GM11168 (cell line): ENCODE results near the gene POU2F2.
"Not testable (repeated sequence)": the region's sequence is repeated elsewhere in the genome, so short reads cannot be mapped to it uniquely, and the experiment has no call there.

Experiments used
- in situ Hi-C: fragments of 300-500 bp; cut with MboI; formaldehyde crosslinking; loops from one replicate; pipeline ENCODE4 v1.12.0; 2022; ENCODE audit warnings: low sequenced_read_pairs; ENCODE audit not compliant: unreplicated experiment

Gene POU2F2

DNA sequence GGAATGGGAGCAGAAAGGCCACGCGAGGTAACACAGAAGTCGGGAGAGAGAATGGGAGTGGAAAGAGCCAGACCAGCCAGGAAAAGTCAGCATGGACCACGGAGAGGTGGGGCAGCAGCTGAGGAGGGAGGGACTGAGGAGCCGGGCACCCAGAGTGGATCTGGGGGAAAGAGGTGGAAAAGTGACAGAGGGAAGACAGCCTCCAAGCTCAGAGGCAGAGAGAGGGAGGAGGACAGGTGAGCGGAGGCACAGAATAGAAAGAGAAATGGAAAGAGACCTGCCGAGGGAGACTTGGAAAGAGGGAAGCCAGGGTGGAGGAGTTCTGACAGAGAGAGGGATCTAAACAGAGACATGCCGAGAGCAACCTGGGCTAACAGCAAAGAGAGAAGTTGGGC is 63.9 kb downstream of the POU2F2 start:
- in situ Hi-C loops, result no loop called here

DNA sequence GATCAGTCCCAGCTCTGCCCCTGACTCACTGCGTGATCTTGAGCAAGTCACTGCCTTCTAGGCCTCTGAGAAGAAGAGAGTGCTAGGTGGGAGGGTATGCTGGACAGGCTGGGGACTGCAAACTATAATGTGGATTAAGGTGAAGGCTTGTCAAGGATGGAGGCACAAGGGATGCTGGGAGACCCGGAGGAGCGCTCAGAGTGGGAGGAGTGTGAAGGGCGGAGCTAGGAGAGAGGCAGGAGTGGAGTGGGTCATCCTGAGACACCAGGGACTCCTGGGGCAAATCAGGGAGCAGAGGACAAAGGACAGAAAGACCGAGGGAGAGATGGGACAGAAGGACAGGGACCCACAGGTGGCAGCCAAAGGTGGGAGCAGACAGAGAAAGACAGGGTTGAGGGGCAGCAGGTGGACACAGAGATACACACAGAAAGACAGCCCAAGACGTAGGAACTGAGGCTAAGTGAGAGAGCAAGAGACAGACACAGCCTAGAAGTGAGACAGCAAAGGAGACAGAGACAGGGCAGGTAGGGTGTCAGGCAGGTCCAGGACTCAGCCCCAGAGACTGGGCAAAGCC is 64.8 kb downstream of the POU2F2 start:
- in situ Hi-C loops, result no loop called here

- in situ Hi-C loops, result no loop called here
Observed at GRCh38 chr19:42066075-42066754, 66.0 kb downstream of the POU2F2 start.

GRCh38 chr19:42065511-42065910 is 66.7 kb downstream of the POU2F2 start:
- in situ Hi-C loops, result no loop called here

GRCh38 chr19:42065051-42065450 is 67.2 kb downstream of the POU2F2 start:
- in situ Hi-C loops, result no loop called here

DNA sequence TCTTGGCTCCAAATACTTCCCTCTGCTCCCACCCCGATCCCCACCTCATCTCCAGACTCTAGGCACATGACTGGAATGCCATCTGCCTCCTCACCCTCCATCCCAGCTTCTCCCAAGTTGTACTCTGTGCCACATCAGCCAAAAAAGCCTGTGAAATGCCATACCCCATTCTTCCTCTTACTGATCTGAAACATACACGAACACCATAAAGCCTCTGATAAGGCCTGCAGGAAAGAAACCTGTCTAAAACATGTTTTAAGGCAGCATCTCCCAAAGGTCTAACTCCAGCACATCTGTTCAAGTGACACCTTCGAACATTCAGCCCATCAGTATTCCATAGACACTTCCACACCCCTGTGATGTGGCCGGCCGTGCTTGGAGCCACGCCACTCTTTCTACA is 67.8 kb downstream of the POU2F2 start:
- in situ Hi-C loops, result no loop called here

GRCh38 chr19:42062381-42062780 is 69.9 kb downstream of the POU2F2 start:
- in situ Hi-C loops, result no loop called here

DNA sequence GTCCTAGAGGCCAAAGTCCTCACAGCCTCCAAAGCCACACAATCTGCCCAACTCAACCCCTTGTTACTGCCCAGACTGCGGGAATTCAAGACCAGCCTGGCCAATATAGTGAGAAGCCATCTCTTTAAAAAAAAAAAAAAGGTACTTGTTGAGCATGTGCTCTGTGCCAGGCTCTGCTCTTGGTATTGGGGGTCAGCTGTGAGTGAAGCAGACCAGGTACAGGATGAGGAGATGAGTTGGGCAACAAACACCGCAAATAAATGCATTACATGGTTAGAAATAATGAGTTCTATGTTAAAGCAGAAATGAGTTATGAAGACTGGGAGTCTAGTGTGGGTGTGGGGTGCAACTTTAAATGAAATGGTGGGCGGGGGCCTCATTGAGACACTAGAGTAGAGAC is 72.1 kb downstream of the POU2F2 start:
- in situ Hi-C loops, result no loop called here

DNA sequence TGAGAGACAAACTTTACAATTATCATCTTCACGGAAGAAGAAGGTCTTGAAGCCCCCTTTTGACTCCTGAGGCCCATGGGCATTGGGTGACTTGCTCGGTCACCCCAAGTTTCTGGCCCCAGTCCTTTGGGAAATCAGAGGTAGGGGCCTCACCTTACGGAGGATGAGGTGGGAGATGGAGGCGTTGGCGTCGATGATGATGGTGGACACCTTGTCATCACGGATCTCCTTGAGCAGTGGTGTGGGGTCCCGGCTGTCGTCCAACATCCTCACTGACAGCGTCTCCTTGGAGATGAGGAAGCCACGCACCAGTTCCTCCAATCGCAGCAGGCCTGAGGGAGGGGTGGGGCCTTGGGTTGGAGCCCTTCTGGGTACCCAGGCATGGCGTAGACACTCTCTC is 73.0 kb downstream of the POU2F2 start:
- in situ Hi-C loops, result no loop called here

GRCh38 chr19:42057846-42058245 is 74.4 kb downstream of the POU2F2 start:
- in situ Hi-C loops, result no loop called here

- in situ Hi-C loops, result no loop called here
Observed at GRCh38 chr19:42054205-42054604, 78.0 kb downstream of the POU2F2 start.

GRCh38 chr19:42053037-42053935 is 79.0 kb downstream of the POU2F2 start:
- in situ Hi-C loops, result no loop called here

DNA sequence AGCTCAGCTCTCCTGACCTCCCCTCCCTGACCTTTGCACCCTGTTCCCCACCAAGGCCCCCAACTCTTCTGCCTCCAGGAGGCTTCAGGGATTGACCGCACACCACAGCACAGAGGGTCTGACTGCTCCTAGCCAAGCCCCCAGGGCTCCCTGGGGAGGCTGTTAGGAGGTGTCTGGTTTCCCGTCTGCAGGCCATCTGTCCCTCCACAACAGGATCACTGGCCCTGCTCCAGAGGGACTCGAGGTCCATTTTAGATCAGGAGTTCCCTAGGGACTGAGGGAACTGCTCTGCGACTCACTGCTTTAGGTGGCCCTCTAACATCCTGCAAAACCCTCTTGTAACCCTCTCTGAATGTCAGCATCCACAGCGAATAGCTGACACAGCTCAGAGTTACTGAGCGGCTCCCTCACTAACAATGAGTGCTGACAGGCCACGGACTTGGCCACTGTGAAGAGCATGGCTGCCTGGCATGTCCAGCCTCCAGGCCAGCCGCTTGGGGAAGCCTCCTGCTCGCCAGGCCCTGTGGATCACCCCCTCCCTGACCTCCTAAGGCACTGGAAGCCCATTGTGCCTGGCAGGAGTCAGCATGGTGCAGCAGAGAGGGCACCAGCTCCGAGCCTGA is 79.9 kb downstream of the POU2F2 start:
- in situ Hi-C loops, result no loop called here

GRCh38 chr19:42051166-42052115 is 80.8 kb downstream of the POU2F2 start:
- in situ Hi-C loops, result no loop called here

DNA sequence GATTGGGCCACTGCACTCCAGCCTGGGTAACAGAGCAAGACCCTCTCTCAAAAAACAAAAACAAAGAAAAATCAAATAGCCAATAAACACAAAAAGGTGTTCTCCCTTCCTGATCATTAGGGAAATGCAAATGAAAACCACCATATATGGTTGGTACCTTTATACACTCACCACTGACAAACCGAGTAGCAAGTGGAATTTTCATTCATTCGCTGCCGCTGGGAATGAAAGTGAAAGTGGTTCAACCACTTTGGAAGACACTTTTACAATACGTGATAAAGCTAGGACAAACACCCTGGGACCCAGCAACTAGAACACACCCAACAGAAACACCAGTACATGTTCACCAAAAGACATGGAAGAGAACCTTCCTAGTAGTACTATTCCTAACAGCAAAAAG is 83.3 kb downstream of the POU2F2 start:
- in situ Hi-C loops, result no loop called here

DNA sequence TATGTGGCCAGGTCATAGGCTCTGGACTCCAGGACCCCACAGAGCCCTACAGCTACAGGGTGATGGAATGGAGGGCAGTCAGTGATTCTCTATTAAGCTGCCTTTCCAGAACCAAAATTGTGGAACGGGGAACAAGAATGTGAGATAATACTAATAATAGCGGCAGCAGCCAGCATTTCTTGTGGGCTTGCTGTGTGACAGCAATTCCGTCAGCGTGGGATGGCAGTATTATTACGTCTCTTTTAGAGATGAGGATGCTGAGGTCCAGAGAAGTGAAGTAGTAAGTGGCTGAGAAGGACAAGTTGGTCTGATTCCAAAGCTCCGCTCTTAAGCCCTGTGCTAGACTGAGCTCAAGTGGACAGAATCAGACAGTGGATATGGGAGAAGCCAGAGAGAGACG is 86.7 kb downstream of the POU2F2 start:
- in situ Hi-C loops, result no loop called here

DNA sequence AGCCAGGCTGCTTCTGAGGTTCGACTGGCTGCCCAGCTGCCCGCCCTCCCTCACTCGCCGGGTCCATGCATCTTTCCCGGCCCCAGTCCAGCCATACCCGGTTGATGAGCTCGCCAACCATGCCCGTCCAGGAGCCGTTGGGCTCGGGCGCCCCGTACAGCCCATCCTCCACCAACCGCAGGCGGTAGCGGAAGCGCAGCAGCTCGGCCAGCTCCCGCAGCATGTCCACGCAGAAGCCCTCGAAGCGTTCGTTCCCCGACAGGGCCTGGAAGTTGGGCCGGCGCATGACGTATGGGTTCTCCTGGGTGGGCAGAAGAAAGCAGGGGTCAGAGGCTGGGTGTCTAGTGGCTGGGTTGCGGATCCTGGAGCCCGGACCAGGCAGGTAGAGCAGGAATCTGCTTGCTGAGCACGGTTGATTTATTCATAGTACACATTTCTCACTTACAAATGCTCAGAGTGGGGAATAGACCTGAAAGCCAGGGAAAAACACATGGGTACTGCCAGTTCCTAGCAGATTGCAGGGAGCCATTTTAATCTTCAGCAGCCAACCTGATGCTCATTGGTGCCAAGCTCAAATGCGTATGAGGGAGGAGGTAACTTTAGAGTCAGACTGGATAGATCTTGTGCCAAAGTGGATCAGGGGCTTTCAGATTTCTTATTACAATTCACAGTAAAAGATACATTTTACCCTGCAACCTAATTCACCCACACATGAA is 89.6 kb downstream of the POU2F2 start:
- in situ Hi-C loops, result no loop called here

DNA sequence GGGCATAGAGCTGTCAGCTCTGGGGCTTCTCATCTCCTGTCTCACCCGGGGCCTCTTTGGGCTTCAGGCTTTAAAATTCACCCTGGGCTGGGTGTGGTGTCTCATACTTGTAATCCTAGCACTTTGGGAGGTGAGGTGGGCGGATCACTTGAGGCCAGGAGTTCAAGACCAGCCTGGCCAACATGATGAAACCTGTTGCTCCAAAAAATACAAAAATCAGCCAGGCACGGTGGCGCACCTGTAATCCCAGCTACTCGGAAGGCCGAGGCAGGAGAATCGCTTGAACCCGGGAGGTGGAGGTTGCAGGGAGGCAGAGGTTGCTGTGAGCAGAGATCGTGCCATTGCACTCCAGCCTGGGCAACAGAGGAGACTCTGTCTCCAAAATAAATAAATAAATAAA is 91.8 kb downstream of the POU2F2 start:
- in situ Hi-C loops, result not testable (repeated sequence)

DNA sequence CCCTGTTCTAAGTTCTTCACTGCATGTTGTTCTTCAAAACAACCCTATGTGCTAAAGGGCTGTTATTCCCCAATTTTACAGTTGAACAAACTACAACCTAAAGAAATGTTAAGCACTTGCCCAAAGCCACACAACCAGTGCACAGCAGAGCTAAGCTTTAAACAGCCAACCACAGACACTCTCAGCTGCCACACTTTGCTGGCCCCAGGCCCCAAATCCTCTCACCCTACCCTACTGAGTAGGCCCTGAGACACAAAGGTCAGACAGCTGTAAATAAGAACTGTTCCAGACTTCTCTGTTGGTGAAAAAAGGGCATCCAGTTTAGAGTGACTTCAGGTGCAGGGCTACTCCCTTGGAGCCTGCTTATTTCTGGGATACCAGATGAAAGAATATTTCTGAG is 92.2 kb downstream of the POU2F2 start:
- in situ Hi-C loops, result no loop called here
